ENCODE results near the gene PPP2R3A. TPM values are rescaled to one million over a fixed set of nuclear protein-coding genes. Genes with fewer than 3 reads are reported as not detected.

PPP2R3A gene, protein sequence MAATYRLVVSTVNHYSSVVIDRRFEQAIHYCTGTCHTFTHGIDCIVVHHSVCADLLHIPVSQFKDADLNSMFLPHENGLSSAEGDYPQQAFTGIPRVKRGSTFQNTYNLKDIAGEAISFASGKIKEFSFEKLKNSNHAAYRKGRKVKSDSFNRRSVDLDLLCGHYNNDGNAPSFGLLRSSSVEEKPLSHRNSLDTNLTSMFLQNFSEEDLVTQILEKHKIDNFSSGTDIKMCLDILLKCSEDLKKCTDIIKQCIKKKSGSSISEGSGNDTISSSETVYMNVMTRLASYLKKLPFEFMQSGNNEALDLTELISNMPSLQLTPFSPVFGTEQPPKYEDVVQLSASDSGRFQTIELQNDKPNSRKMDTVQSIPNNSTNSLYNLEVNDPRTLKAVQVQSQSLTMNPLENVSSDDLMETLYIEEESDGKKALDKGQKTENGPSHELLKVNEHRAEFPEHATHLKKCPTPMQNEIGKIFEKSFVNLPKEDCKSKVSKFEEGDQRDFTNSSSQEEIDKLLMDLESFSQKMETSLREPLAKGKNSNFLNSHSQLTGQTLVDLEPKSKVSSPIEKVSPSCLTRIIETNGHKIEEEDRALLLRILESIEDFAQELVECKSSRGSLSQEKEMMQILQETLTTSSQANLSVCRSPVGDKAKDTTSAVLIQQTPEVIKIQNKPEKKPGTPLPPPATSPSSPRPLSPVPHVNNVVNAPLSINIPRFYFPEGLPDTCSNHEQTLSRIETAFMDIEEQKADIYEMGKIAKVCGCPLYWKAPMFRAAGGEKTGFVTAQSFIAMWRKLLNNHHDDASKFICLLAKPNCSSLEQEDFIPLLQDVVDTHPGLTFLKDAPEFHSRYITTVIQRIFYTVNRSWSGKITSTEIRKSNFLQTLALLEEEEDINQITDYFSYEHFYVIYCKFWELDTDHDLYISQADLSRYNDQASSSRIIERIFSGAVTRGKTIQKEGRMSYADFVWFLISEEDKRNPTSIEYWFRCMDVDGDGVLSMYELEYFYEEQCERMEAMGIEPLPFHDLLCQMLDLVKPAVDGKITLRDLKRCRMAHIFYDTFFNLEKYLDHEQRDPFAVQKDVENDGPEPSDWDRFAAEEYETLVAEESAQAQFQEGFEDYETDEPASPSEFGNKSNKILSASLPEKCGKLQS (N-terminal part only)
- total RNA-seq, result 36.4 TPM

DNA sequence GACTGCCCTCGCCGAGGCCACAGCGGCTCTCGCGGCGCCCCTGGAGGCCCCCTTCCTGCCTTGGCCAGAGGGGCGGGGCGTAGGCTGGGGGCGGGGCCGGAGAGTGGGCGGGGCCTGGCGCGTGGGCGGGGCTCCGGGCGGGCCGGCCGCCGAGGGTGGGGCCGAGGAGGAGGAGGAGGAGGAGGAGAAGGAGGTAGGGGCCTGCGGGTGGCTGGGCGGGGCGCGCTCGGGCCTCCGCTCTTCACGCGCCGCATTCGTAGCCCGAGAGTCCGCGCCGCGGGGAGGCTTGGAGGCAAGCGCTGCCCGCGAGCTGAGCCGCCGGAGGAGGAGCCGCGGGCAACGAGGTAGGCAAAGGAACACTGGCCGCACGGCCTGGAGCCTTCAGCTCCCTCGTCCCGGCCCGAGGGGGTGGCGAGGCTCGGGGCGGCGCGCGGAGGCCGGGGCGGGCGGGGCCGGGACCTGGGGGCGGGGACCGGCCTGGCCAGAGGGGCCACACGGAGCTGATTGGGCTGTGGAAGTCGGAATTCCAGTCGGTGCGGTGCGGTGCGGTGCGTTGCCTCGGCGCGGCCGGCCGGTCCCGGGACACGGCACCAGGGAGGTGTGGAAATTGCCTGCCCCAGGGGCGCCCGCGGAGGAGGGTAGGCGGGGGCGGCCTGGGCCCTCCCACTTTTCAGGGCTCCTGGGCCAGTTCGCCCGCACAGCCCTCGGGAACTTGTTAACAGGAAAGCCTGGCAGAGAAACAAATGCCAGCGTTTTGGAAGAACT lies at the start of gene PPP2R3A:
PPP2R3A (plus strand) TSS at position 223 of the 765 bp plus-strand sequence. CDS start 35,771 bp downstream, outside the sequence.

DNA sequence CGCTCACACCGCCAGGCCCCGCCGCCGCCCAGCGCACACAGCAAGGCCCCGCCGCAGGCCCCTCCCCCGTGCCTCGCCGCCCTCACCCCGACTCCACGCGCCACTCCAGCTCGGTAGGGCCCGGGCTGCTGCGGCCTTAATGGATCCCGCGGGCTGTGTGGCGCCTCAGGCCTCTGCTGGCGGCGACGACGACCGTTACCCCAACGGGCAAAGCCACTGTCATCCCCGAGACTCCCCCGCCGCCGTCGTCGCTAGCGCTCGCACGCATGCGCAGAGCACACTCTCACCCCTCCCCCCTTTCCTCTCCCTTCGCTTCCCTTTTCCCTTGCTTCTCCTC lies 230.5 kb downstream of the PPP2R3A start, which contains the start of gene MSL2:
MSL2 (minus strand) TSS at position 272 of the 337 bp plus-strand sequence. CDS start 1,222 bp downstream, outside the sequence.

Small RNA genes lying within 50 kb of the gene (small RNA-seq; reads per million reads assigned to genes)
- not detected for gene AC092989.1 (ENCODE audit: low replicate concordance)

Other genes with a start within 250 kb of the PPP2R3A start
- 29.1 TPM for gene MSL2, start 230.6 kb downstream of the PPP2R3A start, total RNA-seq